Measurements from ENCODE around the gene UHRF1.
A peak's percentile ranks its signal among the peaks of the same experiment; 100 is the strongest.

The UHRF1 gene

GRCh38 chr19:4932711-4933110, 23.4 kb downstream of the UHRF1 start:
- H3K9me2 ChIP-seq (ENCODE audit: low read depth, low read length), result no peaks in the 10 kb centered on the region
- peaks cover 99% of the 10 kb centered on the region for H3K36me3 ChIP-seq (ENCODE audit: insufficient read depth, low read length)
- peaks cover 3% of the 10 kb centered on the region for H3K79me2 ChIP-seq (ENCODE audit: insufficient read depth, low read length)
- no peaks in the 10 kb centered on the region for H3K4me1 ChIP-seq (ENCODE audit: insufficient read depth, low read length, severe bottlenecking)
- H3K9me3 ChIP-seq (ENCODE audit: low read length), result no peaks in the 10 kb centered on the region
- H3K27ac ChIP-seq (ENCODE audit: low read depth, low read length, poor library complexity, severe bottlenecking), result peak overlapping the region; percentile 31
- H2AFZ ChIP-seq (ENCODE audit: low read length), result no peak overlapping the region
- no peak overlapping the region for H3K4me2 ChIP-seq (ENCODE audit: low read length)
- peaks cover 2% of the 10 kb centered on the region; the same call in 1 of the 2 replicates for H3F3A ChIP-seq (ENCODE audit: insufficient read depth, low read length)
- H3K27me3 ChIP-seq (ENCODE audit: insufficient read depth, low read length), result no peaks in the 10 kb centered on the region
- no peak overlapping the region for H3K4me3 ChIP-seq (ENCODE audit: low read depth, low read length, poor library complexity, severe bottlenecking)
- H4K20me1 ChIP-seq (ENCODE audit: insufficient read depth, low read length), result no peaks in the 10 kb centered on the region
- TF ChIP-seq EZH2 (IDR thresholded peaks at IDR 0.05; ENCODE audit: borderline replicate concordance, low read length), result no peak
- TF ChIP-seq, protein P1, sequence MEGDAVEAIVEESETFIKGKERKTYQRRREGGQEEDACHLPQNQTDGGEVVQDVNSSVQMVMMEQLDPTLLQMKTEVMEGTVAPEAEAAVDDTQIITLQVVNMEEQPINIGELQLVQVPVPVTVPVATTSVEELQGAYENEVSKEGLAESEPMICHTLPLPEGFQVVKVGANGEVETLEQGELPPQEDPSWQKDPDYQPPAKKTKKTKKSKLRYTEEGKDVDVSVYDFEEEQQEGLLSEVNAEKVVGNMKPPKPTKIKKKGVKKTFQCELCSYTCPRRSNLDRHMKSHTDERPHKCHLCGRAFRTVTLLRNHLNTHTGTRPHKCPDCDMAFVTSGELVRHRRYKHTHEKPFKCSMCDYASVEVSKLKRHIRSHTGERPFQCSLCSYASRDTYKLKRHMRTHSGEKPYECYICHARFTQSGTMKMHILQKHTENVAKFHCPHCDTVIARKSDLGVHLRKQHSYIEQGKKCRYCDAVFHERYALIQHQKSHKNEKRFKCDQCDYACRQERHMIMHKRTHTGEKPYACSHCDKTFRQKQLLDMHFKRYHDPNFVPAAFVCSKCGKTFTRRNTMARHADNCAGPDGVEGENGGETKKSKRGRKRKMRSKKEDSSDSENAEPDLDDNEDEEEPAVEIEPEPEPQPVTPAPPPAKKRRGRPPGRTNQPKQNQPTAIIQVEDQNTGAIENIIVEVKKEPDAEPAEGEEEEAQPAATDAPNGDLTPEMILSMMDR (IDR thresholded peaks at IDR 0.05; ENCODE audit: low read length), result no peak
- H3K9ac ChIP-seq (ENCODE audit: low read length), result no peak overlapping the region

GRCh38 chr19:4933528-4933927, 24.2 kb downstream of the UHRF1 start:
- TF ChIP-seq, protein P1 (IDR thresholded peaks at IDR 0.05; ENCODE audit: low read length), result no peak
- no peak for TF ChIP-seq EZH2 (IDR thresholded peaks at IDR 0.05; ENCODE audit: borderline replicate concordance, low read length)
- Histone ChIP-seq H2AFZ (ENCODE audit: low read length) (no peak overlapping the region), H3F3A (ENCODE audit: insufficient read depth, low read length) (peaks cover 2% of the 10 kb centered on the region; the same call in 1 of the 2 replicates), H3K36me3 (ENCODE audit: insufficient read depth, low read length) (peaks cover 99% of the 10 kb centered on the region), H3K4me3 (ENCODE audit: low read depth, low read length, poor library complexity, severe bottlenecking) (no peak overlapping the region), H3K79me2 (ENCODE audit: insufficient read depth, low read length) (no peaks in the 10 kb centered on the region), H3K9ac (ENCODE audit: low read length) (no peak overlapping the region), H3K4me1 (ENCODE audit: insufficient read depth, low read length, severe bottlenecking) (peaks cover 5% of the 10 kb centered on the region), H3K9me2 (ENCODE audit: low read depth, low read length) (no peaks in the 10 kb centered on the region), H4K20me1 (ENCODE audit: insufficient read depth, low read length) (no peaks in the 10 kb centered on the region), H3K9me3 (ENCODE audit: low read length) (no peaks in the 10 kb centered on the region), H3K27me3 (ENCODE audit: insufficient read depth, low read length) (no peaks in the 10 kb centered on the region), H3K4me2 (ENCODE audit: low read length) (no peak overlapping the region), H3K27ac (ENCODE audit: low read depth, low read length, poor library complexity, severe bottlenecking) (no peak overlapping the region)

DNA sequence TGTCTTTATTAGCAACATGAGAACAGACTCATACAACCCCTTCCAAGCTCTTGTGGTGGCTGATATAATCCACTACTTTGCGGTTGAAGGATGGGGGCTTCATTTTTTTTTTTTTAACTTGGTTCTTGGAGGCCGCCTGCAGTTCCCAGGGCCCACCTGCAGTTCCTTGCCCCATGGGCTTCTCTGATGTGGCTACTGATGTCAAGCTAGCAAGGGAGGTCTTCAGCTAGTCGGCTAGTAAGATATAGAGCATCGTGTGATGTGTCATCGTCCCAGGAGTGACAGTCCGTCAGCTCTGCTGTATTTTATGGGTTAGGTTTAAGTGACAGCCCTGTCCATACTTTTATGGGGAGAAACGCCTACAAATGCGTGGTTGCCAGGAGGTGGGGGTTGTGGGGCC, 26.1 kb downstream of the UHRF1 start:
- peaks cover 2% of the 10 kb centered on the region; the same call in 1 of the 2 replicates for H3F3A ChIP-seq (ENCODE audit: insufficient read depth, low read length)
- no peak overlapping the region for H3K4me3 ChIP-seq (ENCODE audit: low read depth, low read length, poor library complexity, severe bottlenecking)
- H4K20me1 ChIP-seq (ENCODE audit: insufficient read depth, low read length), result no peaks in the 10 kb centered on the region
- no peaks in the 10 kb centered on the region for H3K9me3 ChIP-seq (ENCODE audit: low read length)
- H2AFZ ChIP-seq (ENCODE audit: low read length), result no peak overlapping the region
- H3K4me2 ChIP-seq (ENCODE audit: low read length), result no peak overlapping the region
- H3K27ac ChIP-seq (ENCODE audit: low read depth, low read length, poor library complexity, severe bottlenecking), result no peak overlapping the region
- no peak overlapping the region for H3K9ac ChIP-seq (ENCODE audit: low read length)
- H3K9me2 ChIP-seq (ENCODE audit: low read depth, low read length), result no peaks in the 10 kb centered on the region
- H3K36me3 ChIP-seq (ENCODE audit: insufficient read depth, low read length), result peaks cover 91% of the 10 kb centered on the region
- no peak for TF ChIP-seq EZH2 (IDR thresholded peaks at IDR 0.05; ENCODE audit: borderline replicate concordance, low read length)
- TF ChIP-seq, protein P1 (IDR thresholded peaks at IDR 0.05; ENCODE audit: low read length), result no peak
- H3K4me1 ChIP-seq (ENCODE audit: insufficient read depth, low read length, severe bottlenecking), result peaks cover 15% of the 10 kb centered on the region
- H3K79me2 ChIP-seq (ENCODE audit: insufficient read depth, low read length), result no peaks in the 10 kb centered on the region
- H3K27me3 ChIP-seq (ENCODE audit: insufficient read depth, low read length), result no peaks in the 10 kb centered on the region

Measured in OCI-LY1 (cell line).